ENCODE results near the gene PITX1. TPM values are rescaled to one million over a fixed set of nuclear protein-coding genes. Genes with fewer than 3 reads are reported as not detected.

The PITX1 gene
- total RNA-seq, 2 donors from 2014 or later: 7.8 to 9.9 TPM

DNA sequence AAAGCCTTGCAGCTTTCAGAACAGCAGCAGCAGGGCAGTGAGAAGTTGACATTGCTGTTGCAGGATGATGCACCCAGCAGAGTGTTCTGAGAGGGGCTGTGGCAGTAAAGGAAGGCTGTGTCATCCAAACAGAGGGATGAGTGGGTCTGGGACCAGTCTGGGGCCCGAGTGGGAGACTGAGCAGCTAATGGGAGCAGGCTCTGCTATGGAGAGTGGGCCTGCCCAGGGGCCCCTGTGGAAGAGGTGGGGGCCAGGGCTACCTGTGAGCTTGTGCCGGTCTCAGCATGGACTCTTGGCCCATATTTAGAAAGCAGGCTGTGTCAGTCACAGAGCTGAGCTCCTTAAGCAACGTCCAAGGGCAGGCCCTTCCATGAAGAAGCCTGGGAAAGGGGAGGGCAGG, 26.0 kb upstream of the PITX1 start:
- no peak overlapping the region for H3K27ac ChIP-seq
- intact Hi-C loops (cut with DNase I): no loop called here
- no peaks in the 10 kb centered on the region for H3K36me3 ChIP-seq
- H3K4me3 ChIP-seq: no peak overlapping the region
- no peak overlapping the region for H3K9ac ChIP-seq (ENCODE audit: low read depth in 2 of 2, low read length in 2 of 2)
- no peaks in the 10 kb centered on the region for H3K9me3 ChIP-seq
- H3K27me3 ChIP-seq: no peaks in the 10 kb centered on the region
- TF ChIP-seq, protein P1, sequence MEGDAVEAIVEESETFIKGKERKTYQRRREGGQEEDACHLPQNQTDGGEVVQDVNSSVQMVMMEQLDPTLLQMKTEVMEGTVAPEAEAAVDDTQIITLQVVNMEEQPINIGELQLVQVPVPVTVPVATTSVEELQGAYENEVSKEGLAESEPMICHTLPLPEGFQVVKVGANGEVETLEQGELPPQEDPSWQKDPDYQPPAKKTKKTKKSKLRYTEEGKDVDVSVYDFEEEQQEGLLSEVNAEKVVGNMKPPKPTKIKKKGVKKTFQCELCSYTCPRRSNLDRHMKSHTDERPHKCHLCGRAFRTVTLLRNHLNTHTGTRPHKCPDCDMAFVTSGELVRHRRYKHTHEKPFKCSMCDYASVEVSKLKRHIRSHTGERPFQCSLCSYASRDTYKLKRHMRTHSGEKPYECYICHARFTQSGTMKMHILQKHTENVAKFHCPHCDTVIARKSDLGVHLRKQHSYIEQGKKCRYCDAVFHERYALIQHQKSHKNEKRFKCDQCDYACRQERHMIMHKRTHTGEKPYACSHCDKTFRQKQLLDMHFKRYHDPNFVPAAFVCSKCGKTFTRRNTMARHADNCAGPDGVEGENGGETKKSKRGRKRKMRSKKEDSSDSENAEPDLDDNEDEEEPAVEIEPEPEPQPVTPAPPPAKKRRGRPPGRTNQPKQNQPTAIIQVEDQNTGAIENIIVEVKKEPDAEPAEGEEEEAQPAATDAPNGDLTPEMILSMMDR (IDR thresholded peaks at IDR 0.05): no peak
- no peak for DNase-seq
- H3K4me1 ChIP-seq: no peaks in the 10 kb centered on the region

DNA sequence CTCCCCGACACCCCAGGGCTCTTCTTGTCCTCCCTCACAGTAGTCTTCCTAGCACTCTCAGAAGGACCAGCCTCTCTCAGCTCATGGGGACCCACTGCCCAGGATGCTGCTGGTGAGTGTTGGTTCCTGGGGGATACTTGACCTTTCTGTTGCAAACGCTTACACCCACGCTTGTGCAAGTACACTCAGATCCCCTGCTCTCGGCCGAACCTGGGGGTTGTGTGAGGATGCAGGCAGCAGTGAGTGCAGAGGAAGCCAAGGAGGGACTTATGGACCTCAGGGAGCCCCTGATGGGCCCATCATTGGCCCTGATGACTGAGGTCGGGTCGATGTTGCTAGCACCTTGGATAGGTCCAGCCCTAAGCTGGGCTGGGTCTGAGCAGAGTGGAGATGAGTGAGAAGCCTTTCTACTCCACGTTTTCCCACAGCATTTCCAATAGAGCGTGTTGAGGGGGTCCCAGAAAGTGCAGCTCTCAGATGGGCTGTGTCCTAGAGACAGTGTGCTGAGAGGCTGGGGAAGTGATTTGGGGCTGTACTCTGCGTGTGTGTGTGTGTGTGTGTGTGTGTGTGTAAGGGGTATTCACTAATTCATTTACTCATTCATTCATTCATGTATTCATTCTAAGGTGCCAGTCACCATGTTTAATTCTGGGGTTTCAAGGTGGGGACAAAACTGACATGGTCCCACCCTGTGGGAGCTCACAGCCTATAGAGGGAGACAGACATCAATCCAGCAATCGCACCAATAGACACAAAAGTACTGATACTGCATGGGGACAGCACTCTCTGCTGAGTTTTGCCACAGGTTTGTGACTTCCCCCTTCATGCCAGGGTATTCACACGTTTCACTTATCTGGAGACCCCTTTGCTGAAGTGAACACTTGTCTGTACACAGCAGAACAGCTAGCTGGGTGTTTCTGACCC, 25.2 kb upstream of the PITX1 start:
- H3K9me3 ChIP-seq: no peaks in the 10 kb centered on the region
- no peak overlapping the region for H3K4me3 ChIP-seq
- H3K9ac ChIP-seq (ENCODE audit: low read depth in 2 of 2, low read length in 2 of 2): no peak overlapping the region
- no peak overlapping the region for H3K27ac ChIP-seq
- no peaks in the 10 kb centered on the region for H3K4me1 ChIP-seq
- TF ChIP-seq, protein P1 (IDR thresholded peaks at IDR 0.05): no peak
- no peaks in the 10 kb centered on the region for H3K27me3 ChIP-seq
- no peaks in the 10 kb centered on the region for H3K36me3 ChIP-seq
- intact Hi-C loops (cut with DNase I): no loop called here
- DNase-seq: no peak

DNA sequence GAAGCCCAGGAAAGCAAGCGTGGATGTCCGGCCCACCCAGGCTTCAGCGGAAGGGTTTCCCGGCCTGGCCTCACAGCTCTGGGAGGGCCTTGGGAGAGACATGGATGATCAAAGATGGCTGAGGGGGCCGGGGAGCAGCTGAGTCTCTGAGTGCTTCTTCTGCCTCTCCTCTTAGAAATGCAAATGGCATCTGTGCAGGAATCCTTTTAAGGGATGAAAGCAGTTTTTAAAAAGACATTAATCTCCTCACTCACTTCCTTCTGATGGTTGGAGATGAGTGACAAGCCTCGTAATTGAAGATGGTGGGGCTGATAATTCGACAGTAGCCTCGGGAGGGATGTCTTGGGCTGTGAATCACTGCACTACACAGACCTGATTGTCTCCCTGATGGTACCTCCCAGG, 24.3 kb upstream of the PITX1 start:
- TF ChIP-seq, protein P1 (IDR thresholded peaks at IDR 0.05): no peak
- no peaks in the 10 kb centered on the region for H3K36me3 ChIP-seq
- H3K4me3 ChIP-seq: no peak overlapping the region
- H3K27me3 ChIP-seq: no peaks in the 10 kb centered on the region
- DNase-seq: no peak
- intact Hi-C loops (cut with DNase I): no loop called here
- no peaks in the 10 kb centered on the region for H3K9me3 ChIP-seq
- H3K27ac ChIP-seq: no peak overlapping the region
- no peaks in the 10 kb centered on the region for H3K4me1 ChIP-seq
- no peak overlapping the region for H3K9ac ChIP-seq (ENCODE audit: low read depth in 2 of 2, low read length in 2 of 2)

DNA sequence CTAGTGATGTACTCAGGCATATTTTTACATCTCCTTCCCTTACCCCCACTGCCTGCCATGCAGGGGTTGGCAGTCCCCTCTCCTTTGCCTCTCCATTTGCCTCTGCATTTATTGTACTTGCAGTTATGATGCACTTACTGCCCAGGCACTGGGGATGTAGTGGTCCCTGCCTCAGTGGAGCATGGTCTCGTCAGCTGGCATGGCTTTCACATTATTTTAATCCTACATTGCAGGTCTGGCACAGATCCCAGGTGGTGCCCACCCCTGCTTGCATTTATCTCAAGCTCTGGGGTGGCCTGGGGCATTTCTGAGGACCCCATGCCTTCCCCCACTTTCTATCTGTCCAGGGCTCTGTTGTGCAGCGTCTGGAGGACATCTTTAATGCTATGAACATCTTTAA, 23.2 kb upstream of the PITX1 start:
- H3K4me1 ChIP-seq: no peaks in the 10 kb centered on the region
- H3K4me3 ChIP-seq: no peak overlapping the region
- intact Hi-C loops (cut with DNase I): no loop called here
- no peaks in the 10 kb centered on the region for H3K9me3 ChIP-seq
- no peaks in the 10 kb centered on the region for H3K36me3 ChIP-seq
- no peak overlapping the region for H3K27ac ChIP-seq
- no peak for DNase-seq
- H3K27me3 ChIP-seq: no peaks in the 10 kb centered on the region
- TF ChIP-seq, protein P1 (IDR thresholded peaks at IDR 0.05): no peak
- no peak overlapping the region for H3K9ac ChIP-seq (ENCODE audit: low read depth in 2 of 2, low read length in 2 of 2)

DNA sequence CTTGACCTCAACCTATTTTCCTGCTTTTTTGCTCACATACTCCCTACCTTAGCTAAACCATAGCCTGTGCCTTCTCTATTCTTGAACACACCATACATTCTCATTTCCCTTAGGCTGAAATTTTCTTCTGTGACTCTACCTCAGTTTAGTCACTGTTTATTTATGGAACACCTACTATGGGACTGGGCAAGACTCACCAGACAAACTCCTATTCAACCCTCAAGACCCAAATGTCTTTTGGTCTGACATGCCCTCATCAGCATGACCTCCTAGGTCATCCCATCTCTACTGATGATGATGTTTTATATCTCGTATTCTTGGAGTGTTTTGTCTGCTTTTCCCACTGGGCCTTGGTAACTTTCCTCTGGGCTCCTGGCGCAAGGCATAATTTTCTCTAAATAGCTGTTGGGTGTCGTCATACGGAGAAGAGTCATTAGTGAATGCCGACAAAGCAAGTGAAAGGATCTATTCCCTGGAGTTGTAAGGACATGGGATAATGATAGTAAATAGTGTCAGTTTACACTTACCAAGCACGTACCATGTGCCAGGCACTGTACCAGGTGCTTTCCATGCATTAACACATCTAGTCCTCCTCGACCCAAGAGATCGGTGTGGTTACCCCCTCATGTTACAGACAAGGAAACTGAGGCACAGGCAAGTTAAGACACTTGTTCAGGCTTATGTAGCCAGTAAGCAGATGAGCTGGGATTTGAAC, 22.4 kb upstream of the PITX1 start:
- Histone ChIP-seq H3K4me1 (no peaks in the 10 kb centered on the region), H3K27ac (no peak overlapping the region), H3K36me3 (no peaks in the 10 kb centered on the region), H3K27me3 (peaks cover 5% of the 10 kb centered on the region), H3K4me3 (no peak overlapping the region), H3K9me3 (no peaks in the 10 kb centered on the region), H3K9ac (ENCODE audit: low read depth in 2 of 2, low read length in 2 of 2) (no peak overlapping the region)
- intact Hi-C loops (cut with DNase I): no loop called here
- DNase-seq: no peak
- TF ChIP-seq, protein P1 (IDR thresholded peaks at IDR 0.05): no peak

Data from colonic mucosa (tissue), 4 donors.